GM19397 (cell line): ENCODE results near the gene ZNF816.
"Not testable (repeated sequence)": the region's sequence is repeated elsewhere in the genome, so short reads cannot be mapped to it uniquely, and the experiment has no call there.

Experiments
- ATAC-seq: cut with Tn5 transposase; IDR thresholded peaks from one replicate; pipeline ENCODE4 v1.9.1; 2021; ENCODE audit warnings: mild to moderate bottlenecking, moderate library complexity; ENCODE audit not compliant: unreplicated experiment

Gene ZNF816

GRCh38 chr19:52961981-52962380, 700 bp downstream of the ZNF816 start:
- ATAC-seq, result no peak

- no peak for ATAC-seq
Observed at GRCh38 chr19:52959613-52960295, 2.9 kb downstream of the ZNF816 start.

- ATAC-seq, result no peak
Observed at GRCh38 chr19:52957591-52957990, 5.1 kb downstream of the ZNF816 start.

GRCh38 chr19:52956917-52957316, 5.8 kb downstream of the ZNF816 start:
- ATAC-seq, result no peak

- no peak for ATAC-seq
Observed at GRCh38 chr19:52949422-52949821, 13.3 kb downstream of the ZNF816 start.

- no peak for ATAC-seq
Observed at GRCh38 chr19:52948025-52948770, 14.5 kb downstream of the ZNF816 start.

- no peak for ATAC-seq
Observed at GRCh38 chr19:52946322-52947310, 16.1 kb downstream of the ZNF816 start.

- no peak for ATAC-seq
Observed at GRCh38 chr19:52945652-52946321, 16.9 kb downstream of the ZNF816 start.

- not testable (repeated sequence) for ATAC-seq
Observed at GRCh38 chr19:52944703-52945493, 17.8 kb downstream of the ZNF816 start.

- no peak for ATAC-seq
Observed at GRCh38 chr19:52943884-52944643, 18.6 kb downstream of the ZNF816 start.

GRCh38 chr19:52943134-52943883, 19.4 kb downstream of the ZNF816 start:
- ATAC-seq, result no peak

GRCh38 chr19:52942386-52943133, 20.1 kb downstream of the ZNF816 start:
- peak; percentile 97 for ATAC-seq

- peak; percentile 15 for ATAC-seq
Observed at GRCh38 chr19:52941941-52942385, 20.7 kb downstream of the ZNF816 start.

- not testable (repeated sequence) for ATAC-seq
Observed at GRCh38 chr19:52941523-52941922, 21.2 kb downstream of the ZNF816 start.

- not testable (repeated sequence) for ATAC-seq
Observed at GRCh38 chr19:52940905-52941304, 21.8 kb downstream of the ZNF816 start.

- no peak for ATAC-seq
Observed at GRCh38 chr19:52938761-52939160, 23.9 kb downstream of the ZNF816 start.

- ATAC-seq, result no peak
Observed at GRCh38 chr19:52936954-52937325, 25.7 kb downstream of the ZNF816 start.
